Hypothalamus (tissue), 51 donors: ENCODE data around the gene MMP13.
"Not testable (repeated sequence)": the region's sequence is repeated elsewhere in the genome, so short reads cannot be mapped to it uniquely, and the experiment has no call there.

Source experiments
- DNase-seq, 51 donors: peaks; one replicate each; lab custom pipeline; 2025; lab: John Stamatoyannopoulos, UW

MMP13 gene

DNA sequence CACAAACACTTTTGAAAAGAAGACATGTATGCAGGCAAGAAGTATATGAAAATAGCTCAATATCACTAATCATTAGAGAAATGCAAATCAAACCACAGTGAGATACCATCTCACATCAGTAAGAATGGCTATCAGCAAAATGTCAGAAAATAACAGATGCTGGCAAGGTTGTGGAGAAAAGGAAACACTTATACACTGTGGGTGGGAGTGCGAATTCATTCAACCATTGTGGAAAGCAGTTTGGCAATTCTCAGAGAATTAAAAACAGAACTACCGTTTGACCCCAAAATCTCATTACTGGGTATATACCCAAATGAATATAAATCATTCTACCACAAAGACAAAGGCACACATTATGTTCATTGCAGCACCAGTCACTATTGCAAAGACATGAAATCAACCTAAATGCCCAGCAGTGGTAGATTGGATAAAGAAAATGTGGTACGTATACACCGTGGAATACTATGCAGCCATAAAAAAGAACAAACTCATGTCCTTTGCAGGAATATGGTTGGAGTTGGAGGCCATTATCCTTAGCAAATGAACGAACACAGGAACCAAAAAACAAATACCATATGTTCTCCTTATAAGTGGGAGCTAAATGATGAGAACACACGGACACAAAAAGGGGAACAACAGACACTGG lies 18.5 kb downstream of the MMP13 start:
- no peak for DNase-seq

DNA sequence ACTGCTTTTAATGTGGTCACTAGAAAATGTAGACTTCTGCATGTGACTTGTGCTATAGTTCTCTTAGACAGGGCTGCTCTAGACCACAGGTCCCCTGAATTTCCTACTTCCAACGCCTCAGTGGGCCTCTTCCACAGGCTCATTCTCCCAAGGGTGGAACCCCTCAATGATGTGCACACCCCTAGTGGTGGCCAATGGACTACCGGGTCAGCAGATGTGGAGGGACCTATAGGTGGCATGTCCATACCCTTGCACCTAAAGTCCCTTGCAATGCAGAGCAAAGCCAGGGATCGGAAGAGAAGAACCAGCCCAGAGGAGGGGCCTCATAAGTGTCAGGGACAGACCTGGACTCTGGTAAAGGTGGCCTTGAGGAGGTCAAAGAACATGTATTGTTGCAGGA lies 20.0 kb downstream of the MMP13 start:
- DNase-seq: no peak

DNA sequence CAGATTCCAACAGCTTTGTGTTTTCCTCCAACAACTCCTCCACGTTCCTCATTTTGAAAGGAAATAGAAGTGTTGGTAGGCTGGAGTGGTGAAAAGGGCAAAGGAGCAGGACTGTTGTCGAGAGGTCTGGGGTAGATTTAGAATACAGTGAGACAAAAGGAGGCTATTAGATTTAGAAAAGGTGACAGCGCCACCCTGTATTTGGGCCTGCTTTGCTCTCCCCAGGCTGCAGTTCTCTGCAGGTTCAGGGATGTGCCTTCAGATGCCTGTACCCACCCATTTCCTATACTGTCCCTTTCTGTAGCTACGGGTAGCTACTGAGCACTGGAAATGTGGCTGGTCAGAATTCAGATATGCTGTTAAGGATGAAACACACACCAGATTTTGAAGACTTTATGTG lies 20.8 kb downstream of the MMP13 start:
- no peak for DNase-seq

DNA sequence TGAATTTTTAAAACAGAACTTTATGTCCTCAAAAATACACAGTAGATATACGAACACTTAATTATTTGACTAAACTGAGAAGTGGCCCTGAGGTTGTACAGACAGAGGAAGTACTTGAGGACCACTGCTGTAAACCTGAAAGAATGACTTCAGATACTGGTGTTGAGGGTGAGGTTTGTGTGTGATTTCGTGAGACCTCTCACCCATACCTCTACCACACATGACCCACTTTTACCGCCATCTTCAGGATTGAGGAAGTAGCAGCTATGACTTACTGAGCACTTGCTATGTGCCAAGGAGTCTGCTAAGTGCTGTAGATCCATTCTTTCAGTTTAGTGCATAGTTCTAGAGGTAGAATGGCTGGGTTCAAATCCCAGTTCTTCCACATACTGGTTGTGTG lies 21.9 kb downstream of the MMP13 start:
- DNase-seq: no peak

DNA sequence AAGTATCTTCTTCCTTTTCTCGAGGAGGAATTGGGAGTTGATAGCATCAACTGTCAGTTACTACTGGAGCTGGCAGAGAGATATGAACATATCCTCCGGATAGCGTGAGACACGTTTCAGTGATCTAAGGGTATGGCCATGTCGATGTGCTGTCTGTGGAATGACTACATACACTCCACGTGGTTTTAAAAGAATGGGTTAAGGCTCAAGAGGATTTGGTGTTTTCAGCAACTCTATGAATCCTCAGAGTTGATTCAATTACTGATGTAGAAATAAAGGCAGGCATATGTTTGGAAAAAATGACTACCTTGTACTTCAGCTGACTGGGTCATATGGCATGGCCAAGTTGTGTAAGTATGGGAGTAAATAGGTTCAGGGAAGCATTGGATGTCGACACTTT lies 22.9 kb downstream of the MMP13 start:
- no peak for DNase-seq

DNA sequence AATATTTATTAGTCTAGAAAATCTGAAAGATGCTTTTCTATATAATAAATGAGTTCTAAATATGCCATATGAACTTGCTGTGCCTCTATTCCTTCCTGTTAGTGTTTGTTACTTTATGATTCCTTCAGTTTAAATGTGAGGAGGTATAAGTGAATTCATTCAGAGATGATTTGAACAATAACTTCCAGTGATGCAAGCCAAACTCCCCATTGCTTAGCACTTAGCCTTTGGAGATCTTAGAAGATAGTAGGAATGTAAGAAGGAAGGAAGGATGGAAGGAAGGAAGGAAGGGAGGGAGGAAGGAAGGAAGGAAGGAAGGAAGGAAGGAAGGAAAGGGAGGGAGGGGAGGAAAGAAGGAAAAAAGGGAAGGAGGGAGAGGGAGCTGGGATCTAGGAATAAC lies 25.1 kb downstream of the MMP13 start:
- DNase-seq: no peak

DNA sequence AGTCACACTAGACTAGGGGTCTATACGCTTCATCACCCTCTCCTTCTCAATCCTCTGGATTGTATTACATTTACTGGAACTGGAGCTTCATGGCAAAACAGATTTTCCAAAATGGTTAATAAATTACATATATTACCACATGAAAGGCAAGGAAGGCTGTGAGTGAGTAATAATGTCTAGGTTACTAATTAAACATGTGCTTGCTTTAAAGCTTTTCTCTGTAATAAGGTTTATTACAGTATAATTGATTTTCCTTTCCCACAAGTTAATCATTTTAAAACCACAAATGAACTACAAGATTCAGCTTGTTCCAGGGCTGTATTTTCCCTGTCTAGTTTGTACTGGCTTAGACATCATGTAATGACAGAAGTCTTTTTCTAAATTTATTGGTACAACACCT lies 25.6 kb downstream of the MMP13 start:
- no peak for DNase-seq

DNA sequence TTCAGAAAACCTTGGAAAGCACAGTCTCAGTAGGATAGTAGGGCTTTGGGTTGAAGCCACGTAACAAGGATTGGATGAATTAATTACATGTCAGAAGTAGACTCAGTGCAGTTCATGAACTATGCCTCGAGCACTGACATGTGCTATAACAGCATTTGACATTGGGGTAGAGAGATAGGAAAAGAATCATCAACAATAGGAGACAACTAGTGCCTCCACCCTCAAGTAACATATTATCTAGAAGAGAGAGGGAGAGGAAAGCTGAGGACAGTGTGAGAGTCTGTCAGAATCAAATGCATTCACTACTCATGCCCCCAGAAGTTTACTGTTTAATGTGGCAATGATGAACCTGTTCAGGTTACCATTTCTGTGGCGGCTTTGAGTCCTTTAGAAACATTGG lies 26.4 kb downstream of the MMP13 start:
- no peak for DNase-seq

DNA sequence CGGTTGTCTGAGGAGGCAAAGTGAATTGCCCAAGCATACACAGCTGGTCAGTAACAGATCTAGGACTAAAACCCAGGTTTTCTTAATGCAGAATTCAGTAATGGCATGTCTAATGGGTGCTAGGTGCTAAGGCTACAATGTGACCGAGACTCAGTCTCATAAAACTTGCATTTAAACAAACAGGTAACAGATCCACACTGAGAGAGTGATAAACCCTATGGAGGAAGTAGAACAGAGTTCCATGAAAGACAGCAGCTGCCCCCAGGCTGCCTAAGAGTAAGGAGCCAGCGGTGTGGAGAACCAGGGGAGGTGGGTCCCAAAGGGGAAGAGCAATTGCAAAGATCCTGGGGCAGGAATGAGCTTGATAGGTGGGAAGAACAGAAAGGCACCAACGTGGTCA lies 27.3 kb downstream of the MMP13 start:
- no peak for DNase-seq

DNA sequence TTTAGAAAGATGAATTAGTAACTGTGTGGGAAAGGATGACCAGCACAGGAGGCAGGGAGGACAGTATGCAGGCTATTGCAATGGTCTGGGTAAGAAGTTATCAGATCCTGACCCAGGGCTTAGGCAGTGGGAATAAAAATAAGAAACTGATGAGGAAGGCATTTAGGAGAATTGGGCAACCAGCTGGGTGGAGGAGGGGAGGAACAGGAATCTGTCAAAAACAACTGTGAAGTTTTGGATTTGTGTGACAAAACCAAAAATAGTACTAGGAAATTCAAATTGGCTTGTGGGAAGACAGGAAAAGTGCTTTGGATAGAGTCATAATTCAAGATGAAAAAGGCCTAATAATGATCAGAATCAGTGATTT lies 27.9 kb downstream of the MMP13 start:
- no peak for DNase-seq

DNA sequence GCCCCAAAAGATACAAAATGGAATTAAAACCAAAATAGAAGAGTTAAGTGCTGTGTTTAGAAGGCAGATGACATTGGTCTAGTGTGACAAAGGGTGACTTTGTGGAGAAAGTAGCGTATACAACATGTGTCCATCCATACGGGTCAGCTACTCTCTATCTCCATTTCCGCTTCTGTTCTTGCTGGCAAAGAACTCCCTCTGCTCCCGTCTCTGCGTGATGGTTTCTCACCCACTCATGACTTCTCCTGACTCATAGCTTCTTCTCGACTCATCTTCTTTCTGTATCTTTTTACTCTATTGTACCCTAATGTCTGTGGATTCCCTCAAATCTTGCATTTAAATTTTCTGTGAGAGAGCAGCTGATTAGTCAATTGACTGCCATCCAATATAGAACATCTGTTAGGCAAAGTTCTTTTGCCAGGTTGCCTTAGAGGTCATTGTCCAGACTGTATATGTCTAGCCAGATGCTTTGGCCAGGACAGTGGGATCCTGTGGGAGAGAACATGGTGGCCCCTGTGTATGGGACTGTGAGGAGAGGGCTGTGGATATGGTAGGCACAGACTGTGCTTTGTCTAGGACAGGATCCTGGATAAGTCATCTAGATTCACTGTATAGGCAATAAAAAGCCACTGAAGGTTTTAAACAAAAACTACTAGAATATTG lies 28.4 kb downstream of the MMP13 start:
- DNase-seq: peak in 1 of 51 donors; percentile 5

DNA sequence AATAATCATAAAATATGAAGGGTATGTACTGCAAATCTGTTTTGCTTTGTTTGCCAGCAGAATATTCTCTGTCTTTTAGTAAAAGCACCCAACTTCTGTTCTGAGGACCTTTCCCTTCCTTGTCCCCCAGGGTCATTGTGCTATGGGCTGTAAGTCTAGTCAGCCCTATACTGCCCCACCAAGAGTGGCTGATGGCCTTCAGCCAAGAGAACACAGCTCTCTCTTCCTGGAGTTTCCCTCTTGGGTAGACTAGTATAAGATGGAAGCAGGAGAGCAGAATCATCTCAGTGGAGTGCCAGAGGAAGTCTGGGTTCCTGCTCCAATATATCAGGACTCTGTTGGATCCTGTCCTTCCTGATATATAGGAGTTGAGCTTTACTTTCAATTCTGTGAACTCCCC lies 29.0 kb downstream of the MMP13 start:
- no peak for DNase-seq

DNA sequence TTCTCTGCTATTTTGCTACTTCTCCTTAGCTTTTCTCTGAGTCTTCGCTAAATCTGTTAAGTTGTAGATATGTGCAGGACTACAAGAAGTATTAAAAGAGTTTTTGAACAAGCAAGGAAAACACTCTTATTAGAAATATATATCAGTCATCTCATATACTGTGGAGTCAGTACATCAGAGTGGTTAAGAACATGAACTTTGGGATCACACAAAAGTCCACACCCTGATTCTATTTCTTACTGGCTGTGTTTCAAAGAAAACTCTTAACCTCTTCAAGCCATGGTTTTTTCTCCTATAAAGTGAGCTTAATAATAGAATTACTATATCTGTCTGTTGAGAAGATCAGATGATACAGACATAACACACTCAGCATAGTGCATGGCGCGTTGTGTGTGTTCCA lies 29.5 kb downstream of the MMP13 start:
- no peak for DNase-seq

DNA sequence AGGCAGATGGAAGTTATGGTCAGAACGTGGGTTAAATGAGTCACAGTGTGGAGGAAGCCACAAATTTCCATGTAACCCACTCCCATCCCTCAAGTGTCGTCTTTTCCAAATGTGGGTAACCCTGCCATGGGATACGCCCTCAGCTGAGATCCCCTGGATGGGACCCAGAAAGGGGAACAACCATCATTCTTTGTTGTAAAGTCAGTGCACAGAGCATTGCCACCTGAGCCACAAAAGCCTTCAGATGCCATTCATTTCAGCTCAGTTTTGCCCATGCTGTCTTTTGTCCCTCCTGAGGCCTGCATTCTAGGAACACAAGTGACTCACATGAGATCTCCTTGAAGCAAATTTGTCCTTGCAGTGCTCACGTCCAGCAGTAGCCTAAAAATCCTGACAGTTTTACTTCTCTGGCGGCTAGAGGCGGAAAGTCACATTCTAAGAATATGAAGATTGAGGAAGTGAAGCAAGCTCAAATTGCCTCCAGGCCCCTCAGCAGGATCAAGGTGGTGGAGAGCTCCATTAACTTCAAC lies 30.6 kb downstream of the MMP13 start:
- DNase-seq: no peak

DNA sequence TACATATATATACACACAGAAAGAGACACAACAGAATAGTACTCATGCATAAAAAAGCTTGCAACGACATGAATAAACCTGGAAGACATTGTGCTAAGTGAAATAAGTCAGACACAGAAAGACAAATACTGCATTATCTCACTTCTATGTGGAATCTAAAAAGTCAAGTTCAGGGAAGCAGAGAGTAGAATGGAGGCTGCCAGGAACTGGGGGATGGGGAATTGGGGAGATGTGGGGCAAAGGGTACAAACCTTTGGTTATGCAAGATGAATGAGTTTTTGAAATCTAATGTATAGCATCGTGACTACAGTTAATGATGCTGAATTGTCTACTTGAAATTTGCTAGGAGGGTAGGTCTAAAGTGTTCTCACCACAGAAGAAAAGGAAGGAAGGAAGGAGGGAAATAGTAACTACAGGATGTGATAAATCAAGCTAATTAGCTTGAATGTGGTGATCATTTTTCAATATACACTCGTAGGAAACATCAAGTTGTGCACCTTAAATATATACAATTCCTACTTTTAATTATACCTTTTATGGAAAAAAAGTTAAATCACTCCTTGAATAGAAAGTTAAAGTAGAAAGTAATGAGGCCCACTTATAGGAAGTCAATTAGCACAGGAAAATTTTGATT lies 33.8 kb downstream of the MMP13 start:
- no peak for DNase-seq

DNA sequence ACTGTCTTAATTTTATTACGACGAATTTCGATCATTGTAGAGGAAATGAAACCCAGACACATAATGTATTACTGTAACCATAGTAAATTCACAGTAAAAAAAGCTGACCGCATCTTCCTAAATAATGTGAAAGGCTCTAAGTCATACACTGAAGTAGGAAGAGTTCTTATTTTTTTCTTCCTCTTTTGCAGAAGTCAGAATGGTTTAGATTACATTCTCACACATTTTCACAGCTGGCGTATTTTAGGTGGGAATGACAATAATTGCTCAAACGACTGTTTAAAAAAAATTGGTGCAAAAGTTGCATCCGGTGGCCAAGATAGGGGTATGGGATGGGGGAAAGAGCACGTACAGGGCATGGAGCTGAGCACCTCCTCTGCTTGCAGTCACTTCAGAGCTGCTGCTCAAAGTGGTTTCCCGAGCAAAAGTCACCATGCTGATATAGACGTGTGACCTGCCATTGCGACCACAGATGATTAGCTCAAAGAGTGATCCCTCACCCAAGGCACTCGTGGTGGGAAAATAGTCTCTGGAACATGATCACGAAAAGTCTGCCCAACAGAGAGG lies 35.3 kb downstream of the MMP13 start:
- no peak for DNase-seq

DNA sequence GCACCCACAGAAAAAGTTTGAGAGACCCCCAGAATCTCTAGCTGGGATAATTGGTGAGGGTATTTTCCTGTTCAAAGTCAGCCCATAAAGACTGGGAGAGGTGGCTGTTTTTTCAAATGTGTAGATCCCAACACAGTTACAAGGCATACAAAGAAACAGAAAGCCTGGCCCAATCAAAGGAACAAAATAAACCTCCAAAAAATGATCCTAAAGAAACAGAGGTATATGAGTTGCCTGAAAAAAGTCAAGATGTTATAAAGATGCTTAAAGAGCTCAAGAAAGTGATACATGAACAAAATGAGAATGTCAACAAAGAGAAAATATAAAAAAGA lies 40.5 kb downstream of the MMP13 start:
- no peak for DNase-seq

DNA sequence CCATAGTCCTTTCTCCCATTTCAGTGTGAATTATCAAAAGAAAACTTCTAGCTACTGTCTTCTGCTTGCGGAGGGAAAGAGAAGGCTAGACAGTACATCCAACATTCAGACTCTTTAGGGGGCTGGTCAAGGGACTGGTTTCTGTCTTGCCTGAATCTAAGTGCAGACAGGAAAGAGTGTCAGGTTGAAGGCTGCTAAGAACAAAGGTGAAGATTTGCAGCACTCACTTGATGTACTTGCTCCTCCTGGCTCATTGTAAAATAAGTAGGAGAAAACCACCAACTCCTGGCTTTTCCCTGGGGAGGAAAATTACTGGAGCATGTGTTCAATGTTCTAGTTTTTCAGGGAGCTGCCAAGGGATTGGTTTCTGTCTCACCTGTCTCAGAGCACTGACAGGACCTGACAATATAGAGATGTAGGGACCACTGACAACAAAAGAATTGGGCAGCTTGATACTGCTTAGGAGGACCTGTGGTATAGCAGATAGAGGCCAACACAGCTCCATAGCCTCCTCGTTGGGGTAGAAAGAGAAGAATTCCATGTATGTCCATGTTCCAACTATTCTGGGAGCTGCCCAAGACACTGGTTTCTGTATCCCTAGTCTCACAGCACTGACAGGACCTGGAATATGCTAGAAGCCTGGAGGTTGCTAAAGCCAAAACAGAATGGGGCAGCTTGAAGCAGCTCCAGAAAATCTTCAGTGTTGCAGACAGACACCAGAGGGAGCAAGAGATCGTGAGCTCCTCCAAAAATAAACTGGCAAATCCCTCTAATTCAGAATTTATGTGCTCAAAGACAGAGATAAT lies 41.1 kb downstream of the MMP13 start:
- DNase-seq: peak in 6 of 51 donors; percentile 1 to 18 (median 6)

DNA sequence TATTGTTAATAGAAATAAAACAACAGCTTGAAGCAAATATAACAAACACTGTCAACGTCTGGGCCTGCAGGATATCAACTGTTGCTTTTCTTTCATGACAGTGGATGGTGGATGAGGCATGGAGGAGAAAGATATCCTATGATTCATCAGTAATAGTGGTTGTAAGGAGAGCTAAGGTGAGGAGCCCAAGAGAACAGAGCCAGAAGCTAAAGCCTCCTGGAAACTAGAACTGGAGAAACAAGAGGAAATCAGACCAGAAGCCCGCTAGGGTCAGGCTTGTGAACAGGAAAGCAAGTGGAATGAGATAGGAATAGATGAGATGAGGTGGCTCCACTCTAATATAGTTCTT lies 43.1 kb downstream of the MMP13 start:
- DNase-seq: no peak

DNA sequence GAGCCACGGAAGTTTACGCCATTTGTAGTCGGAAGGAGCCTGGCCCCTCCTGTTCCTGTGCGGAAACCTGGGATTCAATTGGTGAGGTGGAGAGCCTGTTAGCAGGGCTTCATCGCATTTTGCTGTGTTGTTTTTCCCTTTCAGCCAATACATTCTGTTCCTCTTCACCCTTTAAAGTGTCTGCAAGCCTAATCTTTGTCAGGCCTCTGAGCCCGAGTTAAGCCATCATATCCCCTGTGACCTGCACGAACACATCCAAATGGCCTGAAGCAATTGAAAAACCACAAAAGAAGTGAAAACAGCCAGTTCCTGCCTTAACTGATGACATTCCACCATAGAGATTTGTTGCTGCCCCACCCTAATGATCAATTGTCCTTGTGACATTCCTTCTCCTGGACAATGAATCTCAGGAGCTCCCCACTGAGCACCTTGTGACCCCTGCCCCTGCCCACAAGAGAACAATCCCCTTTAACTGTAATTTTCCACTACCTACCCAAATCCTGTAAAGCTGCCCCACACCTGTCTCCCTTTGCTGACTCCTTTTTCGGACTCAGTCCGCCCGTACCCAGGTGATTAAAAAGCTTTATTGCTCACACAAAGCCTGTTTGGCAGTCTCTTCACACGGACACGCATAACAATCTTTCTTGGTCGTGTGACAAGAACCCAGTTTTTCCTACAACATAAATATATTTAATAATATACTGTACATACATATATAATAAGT lies 43.6 kb downstream of the MMP13 start:
- no peak for DNase-seq

DNA sequence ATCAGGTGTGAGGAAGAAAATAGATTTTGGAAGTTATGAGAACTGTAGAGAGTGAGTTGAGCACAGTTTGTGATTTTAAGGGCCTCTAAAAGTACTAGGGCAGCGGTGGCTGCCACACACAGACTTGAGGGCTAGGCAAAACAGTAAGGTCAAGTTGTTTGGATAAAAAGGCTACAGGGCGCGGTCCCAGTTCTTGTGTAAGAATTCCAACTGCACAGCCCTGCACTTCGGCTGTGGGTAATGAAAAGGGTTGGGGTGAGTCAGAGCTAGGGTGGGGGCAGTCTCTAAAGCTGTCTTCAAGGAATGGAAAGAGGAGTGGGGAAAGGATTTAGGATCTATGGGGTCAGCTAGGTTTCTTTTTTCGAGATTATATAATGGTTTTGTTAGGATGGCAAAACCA lies 49.7 kb downstream of the MMP13 start:
- DNase-seq: not testable (repeated sequence)
